RWPE1 (cell line): ENCODE data around the gene RCAN2.

Experiments
- CTCF ChIA-PET: fragments of 350-600 bp; sonication (Branson Sonifier 250); formaldehyde crosslinking; extraction: SDS; loops from one replicate; lab custom pipeline; 2021; lab: Yijun Ruan, JAX
- POLR2A ChIA-PET: fragments of 400-600 bp; formaldehyde crosslinking; extraction: SDS; loops from one replicate; lab custom pipeline; 2020; ENCODE audit warnings: antibody characterized with exemption; ENCODE audit not compliant: low non-redundant PET; lab: Yijun Ruan, JAX
- DNase-seq: peaks from one replicate; pipeline ENCODE4 v3.0.0; 2012; ENCODE audit warnings: low spot score
- H3K27ac ChIP-seq: fragments of 450-650 bp; 2 replicates; pipeline ENCODE4 v1.5.1; 2017
- TF ChIP-seq, protein P1 (sequence below): fragments of 450-650 bp; conservative IDR thresholded peaks from 2 replicates; pipeline ENCODE4 v1.5.1; 2017; ENCODE audit warnings: low read depth, mild to moderate bottlenecking

RCAN2 gene

GRCh38 chr6:46219661-46220060 lies 271.6 kb downstream of the RCAN2 start:
- POLR2A ChIA-PET, result no interaction called here
- CTCF ChIA-PET, result no interaction called here
- H3K27ac ChIP-seq, result no peak overlapping the region

GRCh38 chr6:46218457-46218856 lies 272.8 kb downstream of the RCAN2 start:
- POLR2A ChIA-PET, result no interaction called here
- CTCF ChIA-PET, result no interaction called here
- DNase-seq, result no peak
- no peak overlapping the region for H3K27ac ChIP-seq
- TF ChIP-seq, protein P1, sequence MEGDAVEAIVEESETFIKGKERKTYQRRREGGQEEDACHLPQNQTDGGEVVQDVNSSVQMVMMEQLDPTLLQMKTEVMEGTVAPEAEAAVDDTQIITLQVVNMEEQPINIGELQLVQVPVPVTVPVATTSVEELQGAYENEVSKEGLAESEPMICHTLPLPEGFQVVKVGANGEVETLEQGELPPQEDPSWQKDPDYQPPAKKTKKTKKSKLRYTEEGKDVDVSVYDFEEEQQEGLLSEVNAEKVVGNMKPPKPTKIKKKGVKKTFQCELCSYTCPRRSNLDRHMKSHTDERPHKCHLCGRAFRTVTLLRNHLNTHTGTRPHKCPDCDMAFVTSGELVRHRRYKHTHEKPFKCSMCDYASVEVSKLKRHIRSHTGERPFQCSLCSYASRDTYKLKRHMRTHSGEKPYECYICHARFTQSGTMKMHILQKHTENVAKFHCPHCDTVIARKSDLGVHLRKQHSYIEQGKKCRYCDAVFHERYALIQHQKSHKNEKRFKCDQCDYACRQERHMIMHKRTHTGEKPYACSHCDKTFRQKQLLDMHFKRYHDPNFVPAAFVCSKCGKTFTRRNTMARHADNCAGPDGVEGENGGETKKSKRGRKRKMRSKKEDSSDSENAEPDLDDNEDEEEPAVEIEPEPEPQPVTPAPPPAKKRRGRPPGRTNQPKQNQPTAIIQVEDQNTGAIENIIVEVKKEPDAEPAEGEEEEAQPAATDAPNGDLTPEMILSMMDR, result no peak

More at GRCh38 chr6:46219661-46220060, 271.6 kb downstream of the RCAN2 start:
- TF ChIP-seq, protein P1, result no peak
- no peak for DNase-seq

GRCh38 chr6:46217671-46218131 lies 273.5 kb downstream of the RCAN2 start:
- DNase-seq, result no peak
- POLR2A ChIA-PET, result no interaction called here
- TF ChIP-seq, protein P1, result no peak
- CTCF ChIA-PET, result interaction anchor here (0.6 kb wide), 1 partner anchor 398 kb away, joined by 6 read pairs; no protein-coding TSS in a partner anchor
- H3K27ac ChIP-seq, result no peak overlapping the region

DNA sequence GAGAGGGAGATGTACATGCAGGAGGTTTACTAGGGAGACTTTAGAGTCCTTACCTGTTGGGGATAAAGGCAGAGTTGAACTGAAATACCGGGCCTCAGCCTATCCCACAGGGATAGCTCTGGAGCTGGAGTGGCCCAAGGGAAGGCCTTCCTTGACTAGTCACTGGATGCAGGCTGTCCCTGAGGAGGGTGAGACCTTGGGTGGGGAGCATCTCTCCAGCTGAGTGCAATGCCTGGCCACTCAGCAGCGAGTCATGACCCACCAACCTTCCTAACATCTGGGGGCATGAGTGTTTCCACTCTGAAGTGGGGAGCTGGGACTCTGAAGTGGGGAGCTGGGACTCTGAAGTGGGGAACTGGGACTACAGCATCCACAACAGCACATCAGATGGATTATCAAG lies 274.4 kb downstream of the RCAN2 start:
- H3K27ac ChIP-seq, result no peak overlapping the region
- ChIA-PET POLR2A (no interaction called here), CTCF (no interaction called here)
- DNase-seq, result no peak
- TF ChIP-seq, protein P1, result no peak

GRCh38 chr6:46215777-46216176 lies 275.5 kb downstream of the RCAN2 start:
- ChIA-PET POLR2A (no interaction called here), CTCF (no interaction called here)
- TF ChIP-seq, protein P1, result no peak
- H3K27ac ChIP-seq, result no peak overlapping the region
- DNase-seq, result no peak

DNA sequence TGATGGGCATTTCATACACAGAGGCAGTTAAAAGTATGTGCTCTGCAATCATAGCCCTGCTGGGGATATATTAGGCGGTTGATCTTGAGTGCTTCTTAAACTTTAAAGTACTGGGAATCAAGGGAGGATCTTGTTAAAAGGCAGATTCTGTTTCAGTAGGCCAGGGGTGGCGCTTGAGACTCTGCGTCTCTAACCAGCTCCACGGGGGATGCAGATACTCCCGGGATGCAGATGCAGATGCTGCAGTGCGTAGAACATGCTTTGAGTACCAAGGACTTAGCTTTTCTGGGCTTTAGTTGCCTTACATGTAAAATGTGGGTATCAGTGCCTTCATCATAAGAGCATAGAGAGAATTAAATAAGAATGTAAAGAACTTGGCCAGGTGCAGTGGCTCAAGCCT lies 276.0 kb downstream of the RCAN2 start:
- ChIA-PET POLR2A (no interaction called here), CTCF (no interaction called here)
- TF ChIP-seq, protein P1, result no peak
- DNase-seq, result no peak
- no peak overlapping the region for H3K27ac ChIP-seq
